Activated T-cell treated with anti-CD3 and anti-CD28 coated beads for 4 hours (primary cell): ENCODE data around the gene EFNB3.

Experiments used
- DNase-seq: peaks from one replicate; pipeline ENCODE4 v3.0.0-alpha.2; 2020

EFNB3 gene

GRCh38 chr17:7719661-7720060 lies 14.7 kb downstream of the EFNB3 start:
- DNase-seq = no peak

GRCh38 chr17:7720125-7720524 lies 15.1 kb downstream of the EFNB3 start:
- no peak for DNase-seq

GRCh38 chr17:7721612-7722011 lies 16.6 kb downstream of the EFNB3 start:
- DNase-seq = no peak

- DNase-seq = no peak
Observed at GRCh38 chr17:7727886-7728285, 22.9 kb downstream of the EFNB3 start.

- no peak for DNase-seq
Observed at GRCh38 chr17:7729816-7730215, 24.8 kb downstream of the EFNB3 start.

GRCh38 chr17:7732981-7733539 lies 28.1 kb downstream of the EFNB3 start:
- DNase-seq = no peak

GRCh38 chr17:7737601-7738000 lies 32.6 kb downstream of the EFNB3 start:
- DNase-seq = no peak

- no peak for DNase-seq
Observed at GRCh38 chr17:7739746-7740145, 34.7 kb downstream of the EFNB3 start.

GRCh38 chr17:7740481-7741001 lies 35.5 kb downstream of the EFNB3 start:
- DNase-seq = no peak

- DNase-seq = no peak
Observed at GRCh38 chr17:7742729-7743128, 37.7 kb downstream of the EFNB3 start.

- DNase-seq = no peak
Observed at GRCh38 chr17:7744416-7744815, 39.4 kb downstream of the EFNB3 start.

GRCh38 chr17:7745748-7746470 lies 40.9 kb downstream of the EFNB3 start:
- no peak for DNase-seq

GRCh38 chr17:7747635-7748071 lies 42.7 kb downstream of the EFNB3 start:
- DNase-seq = no peak

GRCh38 chr17:7748076-7748775 lies 43.2 kb downstream of the EFNB3 start:
- DNase-seq = no peak

- DNase-seq = no peak
Observed at GRCh38 chr17:7750321-7750821, 45.4 kb downstream of the EFNB3 start.

- DNase-seq = no peak
Observed at GRCh38 chr17:7754656-7755055, 49.7 kb downstream of the EFNB3 start.

GRCh38 chr17:7755095-7755890 lies 50.3 kb downstream of the EFNB3 start:
- no peak for DNase-seq

- DNase-seq = no peak
Observed at GRCh38 chr17:7756968-7757367, 52.0 kb downstream of the EFNB3 start.
